Fibroblast of skin of back (primary cell): Measurements from ENCODE around the gene C2CD4C.
"Not testable (repeated sequence)": the region's sequence is repeated elsewhere in the genome, so short reads cannot be mapped to it uniquely, and the experiment has no call there.

ENCODE experiments used
- DNase-seq: peaks from one replicate; pipeline ENCODE4 v3.0.0-alpha.2; 2013

Gene C2CD4C

DNA sequence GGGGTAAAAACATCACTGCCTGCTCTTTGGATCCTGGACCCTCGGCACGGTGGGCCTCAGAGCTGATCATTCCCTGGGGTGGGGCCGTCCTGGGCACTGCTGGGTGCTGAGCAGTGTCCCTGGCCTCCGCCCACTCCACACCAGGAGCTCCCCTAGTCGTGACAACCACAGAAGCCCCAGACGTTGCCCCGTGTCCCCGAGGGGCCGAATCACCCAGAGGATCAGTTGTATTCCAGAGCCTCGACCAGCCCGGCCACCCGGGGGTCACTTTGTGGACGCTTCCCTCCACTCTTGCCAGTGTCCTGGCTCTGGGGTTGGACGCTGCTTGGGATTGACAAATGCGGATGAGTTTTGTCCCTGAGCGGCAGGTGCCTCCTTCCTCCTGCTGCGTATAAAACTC lies 10.2 kb downstream of the C2CD4C start:
- no peak for DNase-seq

DNA sequence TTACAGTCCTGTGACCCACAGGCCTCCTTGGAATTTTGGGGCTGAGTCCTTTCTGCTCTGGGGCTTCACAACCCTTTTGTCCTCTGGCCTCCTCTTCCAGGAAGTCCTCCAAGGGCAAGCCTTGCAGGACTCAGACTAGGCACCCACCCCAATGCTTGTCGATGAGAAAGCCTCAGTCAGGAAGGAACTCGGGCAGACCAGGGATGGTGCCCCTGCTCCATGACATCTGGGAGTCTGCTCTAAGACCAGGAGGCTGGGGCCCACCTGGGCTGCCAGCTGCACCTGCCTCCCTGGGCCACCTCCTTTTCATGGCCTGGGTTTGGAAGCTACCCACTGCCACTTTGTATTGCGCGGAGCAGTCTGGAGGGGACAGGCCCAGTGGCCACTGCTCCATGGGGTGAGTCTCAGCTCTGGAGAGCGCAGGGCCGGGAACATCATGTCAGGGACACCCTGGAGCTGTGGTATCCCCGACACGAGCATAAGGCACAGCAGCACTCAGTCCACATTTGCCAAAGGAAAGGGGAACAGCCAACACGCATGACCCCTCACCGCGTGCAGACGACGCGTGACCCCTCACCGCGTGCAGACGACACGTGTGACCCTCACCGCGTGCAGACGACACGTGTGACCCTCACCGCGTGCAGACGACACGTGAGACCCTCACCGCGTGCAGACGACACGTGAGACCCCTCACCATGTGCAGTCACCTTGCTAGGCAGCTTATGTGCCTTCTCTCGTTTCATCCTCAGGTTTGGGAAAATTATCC lies 10.8 kb downstream of the C2CD4C start:
- no peak for DNase-seq

DNA sequence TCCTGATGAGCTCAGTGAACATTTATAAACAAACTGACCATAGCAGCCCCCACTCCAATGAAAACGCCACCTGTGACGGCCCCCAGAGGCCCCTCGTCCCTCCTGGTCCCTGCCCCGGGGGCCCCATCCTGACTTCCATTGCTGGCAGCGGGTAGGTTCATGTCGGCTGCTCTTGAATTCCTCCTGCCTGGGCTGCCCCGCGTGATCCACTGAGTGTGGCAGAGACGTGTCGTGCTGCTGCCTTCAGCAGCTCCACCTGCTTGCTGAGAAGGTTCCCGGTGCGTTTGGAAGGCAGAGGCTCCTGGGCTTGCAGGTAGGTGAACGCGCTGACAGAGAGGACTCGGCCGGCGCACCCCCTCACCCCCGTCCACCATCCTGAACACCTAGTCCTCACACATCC lies 11.6 kb downstream of the C2CD4C start:
- DNase-seq, result no peak

DNA sequence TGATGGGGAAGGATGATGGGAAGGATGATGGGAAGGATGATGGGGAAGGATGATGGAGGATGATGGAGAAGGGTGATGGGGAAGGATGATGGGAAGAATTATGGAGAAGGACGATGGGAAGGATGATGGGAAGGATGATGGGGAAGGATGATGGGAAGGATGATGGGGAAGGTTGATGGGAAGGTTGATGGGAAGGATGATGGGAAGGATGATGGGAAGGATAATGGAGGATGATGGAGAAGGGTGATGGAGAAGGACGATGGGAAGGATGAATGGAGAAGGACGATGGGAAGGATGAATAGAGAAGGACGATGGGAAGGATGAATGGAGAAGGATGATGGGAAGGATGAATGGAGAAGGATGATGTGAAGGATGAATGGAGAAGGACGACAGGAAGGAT lies 13.5 kb downstream of the C2CD4C start:
- no peak for DNase-seq

DNA sequence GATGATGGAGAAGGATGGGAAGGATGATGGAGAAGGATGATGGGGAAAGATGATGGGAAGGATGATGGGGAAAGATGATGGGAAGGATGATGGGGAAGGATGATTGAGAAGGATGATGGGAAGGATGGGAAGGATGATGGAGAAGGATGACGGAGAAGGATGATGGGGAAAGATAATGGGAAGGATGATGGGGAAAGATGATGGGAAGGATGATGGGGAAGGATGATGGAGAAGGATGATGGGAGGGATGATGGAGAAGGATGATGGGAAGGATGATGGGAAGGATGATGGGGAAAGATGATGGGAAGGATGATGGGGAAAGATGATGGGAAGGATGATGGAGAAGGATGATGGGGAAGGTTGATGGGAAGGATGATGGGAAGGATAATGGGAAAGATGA lies 14.1 kb downstream of the C2CD4C start:
- not testable (repeated sequence) for DNase-seq

DNA sequence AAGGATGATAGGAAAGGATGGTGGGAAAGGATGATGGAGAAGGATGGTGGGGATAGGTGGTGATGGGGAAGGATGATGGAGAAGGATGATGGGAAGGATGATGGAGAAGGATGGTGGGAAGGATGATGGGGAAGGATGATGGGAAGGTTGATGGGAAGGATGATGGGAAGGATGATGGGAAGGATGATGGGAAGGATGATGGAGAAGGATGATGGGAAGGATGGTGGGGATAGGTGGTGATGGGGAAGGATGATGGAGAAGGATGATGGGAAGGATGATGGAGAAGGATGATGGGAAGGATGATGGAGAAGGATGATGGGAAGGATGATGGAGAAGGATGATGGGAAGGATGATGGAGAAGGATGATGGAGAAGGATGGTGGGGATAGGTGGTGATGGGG lies 15.4 kb downstream of the C2CD4C start:
- DNase-seq, result not testable (repeated sequence)

DNA sequence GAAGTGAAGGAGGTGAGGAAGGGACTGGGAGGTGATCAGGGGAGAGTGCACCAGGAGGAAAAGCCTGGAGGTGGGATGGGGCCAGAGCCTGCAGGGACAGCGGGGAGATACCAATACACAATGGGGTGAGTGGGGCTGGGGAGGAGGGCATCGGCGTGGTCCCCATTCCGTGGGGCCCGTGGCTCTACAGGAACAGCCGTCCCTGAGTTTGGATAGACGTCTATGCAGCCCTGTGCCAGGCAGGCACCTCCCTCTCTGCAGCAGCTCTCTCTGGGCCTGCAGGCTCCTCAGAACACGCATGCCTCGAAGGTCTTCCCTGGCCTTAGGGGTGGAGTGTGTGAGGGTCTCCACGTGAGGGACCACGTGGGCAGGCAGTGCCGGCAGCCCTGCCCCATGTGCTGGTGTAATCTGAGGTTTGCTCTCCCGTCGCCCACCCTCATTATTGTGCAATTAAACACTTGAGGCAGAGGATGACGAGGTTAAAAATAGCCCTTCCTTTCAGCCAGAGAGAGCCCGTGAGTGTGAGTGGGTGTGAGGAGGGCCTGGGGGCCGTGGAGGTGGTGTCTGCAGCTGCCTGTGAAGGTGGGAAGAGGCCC lies 16.5 kb downstream of the C2CD4C start:
- no peak for DNase-seq

DNA sequence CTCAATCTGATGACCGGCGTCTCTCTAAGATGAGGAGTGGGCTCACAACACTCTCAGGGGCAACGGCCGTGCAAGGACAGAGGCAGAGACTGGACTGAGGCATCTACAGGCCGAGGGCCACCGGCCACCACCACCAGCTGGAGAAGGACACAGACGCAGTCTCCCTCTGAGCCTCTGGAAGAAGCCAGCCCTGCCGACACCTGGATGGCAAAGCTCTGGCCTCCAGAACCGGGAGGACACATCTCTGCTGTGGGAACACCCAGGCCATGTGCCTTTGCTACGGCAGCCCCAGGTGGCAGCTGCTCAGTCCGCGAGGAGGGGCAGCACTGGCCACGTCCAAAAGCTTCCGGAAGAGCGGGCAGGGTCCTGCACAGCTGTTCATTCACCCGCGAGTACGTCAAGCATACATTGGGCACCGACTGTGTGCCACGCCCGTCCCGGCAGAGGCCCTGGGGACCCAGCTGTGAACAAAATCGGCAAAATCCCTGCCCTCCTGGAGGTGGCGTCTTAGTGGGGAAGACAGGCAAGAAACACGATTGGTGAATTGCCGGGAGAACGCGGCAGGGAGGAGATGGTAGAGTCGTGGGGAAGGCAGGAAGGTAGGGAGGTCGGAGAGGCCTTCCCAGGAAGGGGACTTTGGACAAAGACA lies 17.1 kb downstream of the C2CD4C start:
- DNase-seq, result no peak

DNA sequence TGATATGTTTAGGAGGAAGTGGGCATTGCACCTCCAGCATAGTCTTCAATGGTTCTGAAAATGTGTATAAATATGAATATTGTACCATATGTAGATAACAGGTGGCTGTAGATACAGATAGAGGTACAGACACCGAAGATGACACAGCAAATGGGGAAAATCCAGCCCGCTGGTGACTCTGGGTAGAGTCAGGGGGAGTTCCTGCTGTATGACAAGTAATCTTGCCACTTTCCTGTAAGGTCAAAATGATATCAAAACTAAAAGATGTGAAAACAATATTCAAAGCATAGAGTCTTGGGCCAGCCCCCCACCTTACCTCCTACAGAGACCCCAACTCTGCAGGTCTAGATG lies 17.8 kb downstream of the C2CD4C start:
- DNase-seq, result no peak

DNA sequence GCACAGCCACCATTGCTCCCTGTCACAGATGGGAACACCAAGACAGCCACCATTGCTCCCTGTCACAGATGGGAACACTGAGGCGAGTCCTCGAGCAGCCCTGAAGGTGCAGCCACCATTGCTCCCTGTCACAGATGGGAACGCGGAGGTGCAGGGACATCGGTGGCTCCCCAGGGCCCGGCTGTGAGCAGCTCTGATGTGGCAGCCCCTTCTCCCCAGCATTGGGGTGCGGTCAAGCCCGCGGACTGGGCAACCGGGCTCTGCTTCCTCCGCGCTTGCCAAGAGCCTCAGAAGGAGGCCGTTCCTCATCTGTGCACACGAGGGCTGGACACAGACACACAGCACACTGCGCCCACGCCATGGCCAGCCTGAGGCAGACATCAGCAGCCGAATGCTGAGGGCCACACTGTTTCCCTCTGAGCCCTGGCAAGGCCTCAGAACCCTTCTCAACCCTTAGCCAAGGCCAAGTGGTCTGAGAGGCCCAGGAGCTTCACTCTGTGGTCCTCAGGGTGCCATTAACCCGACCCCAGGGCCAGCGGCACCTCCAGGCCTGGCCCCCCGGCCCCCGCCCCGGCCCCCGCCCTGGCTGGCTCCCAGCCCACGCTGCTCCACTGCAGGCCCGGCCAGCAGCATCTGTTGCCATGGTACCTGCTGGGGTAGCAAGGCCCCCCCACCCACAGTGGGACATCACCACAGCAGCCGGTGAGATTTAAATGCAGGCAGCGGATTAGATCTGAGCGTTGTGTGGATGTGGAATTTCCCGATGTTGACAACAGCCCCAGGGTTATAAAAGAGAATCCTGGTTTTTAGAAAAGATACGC lies 18.4 kb downstream of the C2CD4C start:
- DNase-seq, result no peak

DNA sequence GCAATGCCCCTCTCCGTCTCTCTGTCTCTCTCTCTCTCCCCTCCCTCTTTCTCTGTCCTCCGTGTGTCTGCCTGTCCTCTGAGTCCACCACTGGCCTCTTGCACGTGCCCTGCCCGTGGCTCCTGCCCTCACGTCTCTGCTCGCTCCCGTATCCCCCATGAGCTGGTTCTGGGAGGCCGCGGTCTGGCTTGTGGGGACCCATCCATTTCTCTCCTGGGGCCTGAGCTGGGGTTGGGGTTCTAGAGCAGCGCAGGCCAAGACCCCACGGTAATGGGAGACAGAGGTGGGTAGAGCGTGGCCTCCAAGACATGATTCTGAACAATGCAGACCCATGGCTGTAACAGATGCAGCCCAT lies 19.0 kb downstream of the C2CD4C start:
- no peak for DNase-seq

DNA sequence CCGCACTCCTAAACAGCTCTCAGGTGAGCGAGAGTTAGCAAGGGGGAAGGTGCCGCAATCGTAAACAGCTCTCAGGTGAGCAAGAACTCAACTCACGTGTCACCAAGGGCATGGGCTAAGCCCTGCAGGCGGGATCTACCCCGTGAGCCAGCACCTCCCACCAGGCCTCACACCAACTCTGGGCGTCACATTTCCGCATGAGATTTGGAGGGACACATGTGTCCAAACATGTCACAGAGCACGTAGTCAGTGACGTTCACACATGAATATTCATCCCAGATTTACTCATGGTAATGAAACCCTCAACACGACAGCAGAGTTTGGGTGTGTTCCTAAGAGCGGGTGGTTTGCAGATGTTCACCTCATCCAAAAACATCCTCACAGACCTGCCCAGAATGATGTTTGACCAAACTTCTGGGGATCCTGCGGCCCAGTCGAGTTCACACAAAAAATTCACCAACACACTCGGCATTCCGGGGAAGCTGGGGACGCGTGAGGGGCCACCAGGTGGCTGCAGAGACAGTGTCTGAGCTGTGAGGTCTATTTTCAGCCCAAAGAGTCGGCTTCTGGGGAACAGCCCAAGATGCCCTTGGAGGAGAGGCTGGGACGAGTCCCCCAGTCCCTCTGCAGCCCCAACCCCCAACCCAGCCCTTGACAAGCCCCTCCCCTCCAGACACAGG lies 19.6 kb downstream of the C2CD4C start:
- DNase-seq, result no peak

DNA sequence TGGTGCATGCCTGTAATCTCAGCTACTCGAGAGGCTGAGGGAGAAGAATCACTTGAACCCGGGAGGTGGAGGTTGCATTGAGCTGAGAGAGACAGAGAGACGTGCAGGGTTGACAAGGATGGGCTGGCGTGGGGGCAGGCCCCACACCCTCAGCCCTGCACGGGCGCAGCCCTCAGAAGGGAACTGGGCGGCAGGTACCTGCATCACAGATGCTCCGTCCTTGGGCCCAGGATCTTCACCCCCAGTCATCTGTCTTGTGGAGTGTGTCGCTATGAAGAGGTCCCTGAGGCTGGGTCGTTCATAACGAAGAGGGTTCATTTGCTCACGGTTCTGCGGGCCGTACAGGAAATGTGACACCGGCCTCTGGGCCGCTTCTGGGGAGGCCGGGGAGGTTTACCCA lies 20.3 kb downstream of the C2CD4C start:
- DNase-seq, result no peak

DNA sequence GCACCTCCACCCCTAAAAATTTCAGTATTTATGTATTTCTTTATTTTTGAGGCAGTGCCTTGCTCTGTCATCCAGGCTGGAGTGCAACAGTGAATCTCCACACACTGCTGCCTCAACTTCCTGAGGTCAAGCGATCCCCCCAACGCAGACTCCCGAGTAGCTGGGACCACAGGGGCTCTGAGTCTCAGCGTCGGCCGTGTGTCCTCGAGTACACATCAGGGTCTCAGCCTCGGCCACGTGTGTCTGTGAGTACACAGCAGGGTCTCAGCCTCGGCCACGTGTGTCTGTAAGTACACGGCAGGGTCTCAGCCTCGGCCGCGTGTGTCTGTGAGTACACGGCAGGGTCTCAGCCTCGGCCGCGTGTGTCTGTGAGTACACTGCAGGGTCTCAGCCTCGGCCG lies 21.2 kb downstream of the C2CD4C start:
- no peak for DNase-seq

DNA sequence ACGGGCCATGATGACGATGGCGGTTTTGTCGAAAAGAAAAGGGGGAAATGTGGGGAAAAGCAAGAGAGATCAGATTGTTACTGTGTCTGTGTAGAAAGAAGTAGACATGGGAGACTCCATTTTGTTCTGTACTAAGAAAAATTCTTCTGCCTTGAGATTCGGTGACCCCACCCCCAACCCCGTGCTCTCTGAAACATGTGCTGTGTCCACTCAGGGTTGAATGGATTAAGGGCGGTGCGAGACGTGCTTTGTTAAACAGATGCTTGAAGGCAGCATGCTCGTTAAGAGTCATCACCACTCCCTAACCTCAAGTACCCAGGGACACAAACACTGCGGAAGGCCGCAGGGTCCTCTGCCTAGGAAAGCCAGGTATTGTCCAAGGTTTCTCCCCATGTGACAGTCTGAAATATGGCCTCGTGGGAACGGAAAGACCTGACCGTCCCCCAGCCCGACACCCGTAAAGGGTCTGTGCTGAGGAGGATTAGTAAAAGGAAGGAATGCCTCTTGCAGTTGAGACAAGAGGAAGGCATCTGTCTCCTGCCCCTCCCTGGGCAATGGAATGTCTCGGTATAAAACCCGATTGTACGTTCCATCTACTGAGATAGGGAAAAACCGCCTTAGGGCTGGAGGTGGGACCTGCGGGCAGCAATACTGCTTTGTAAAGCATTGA lies 22.2 kb downstream of the C2CD4C start:
- not testable (repeated sequence) for DNase-seq

DNA sequence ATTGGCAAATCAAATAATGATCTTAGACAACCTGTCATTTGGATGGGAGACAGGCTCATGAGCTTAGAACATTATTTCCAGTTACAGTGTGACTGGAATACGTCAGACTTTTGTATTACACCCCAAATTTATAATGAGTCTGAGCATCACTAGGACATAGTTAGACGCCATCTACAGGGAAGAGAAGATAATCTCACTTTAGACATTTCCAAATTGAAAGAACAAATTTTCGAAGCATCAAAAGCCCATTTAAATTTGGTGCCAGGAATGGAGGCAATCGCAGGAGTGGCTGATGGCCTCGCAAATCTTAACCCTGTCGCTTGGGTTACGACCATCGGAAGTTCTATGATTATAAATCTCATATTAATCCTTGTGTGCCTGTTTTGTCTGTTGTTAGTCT lies 22.8 kb downstream of the C2CD4C start:
- DNase-seq, result not testable (repeated sequence)

DNA sequence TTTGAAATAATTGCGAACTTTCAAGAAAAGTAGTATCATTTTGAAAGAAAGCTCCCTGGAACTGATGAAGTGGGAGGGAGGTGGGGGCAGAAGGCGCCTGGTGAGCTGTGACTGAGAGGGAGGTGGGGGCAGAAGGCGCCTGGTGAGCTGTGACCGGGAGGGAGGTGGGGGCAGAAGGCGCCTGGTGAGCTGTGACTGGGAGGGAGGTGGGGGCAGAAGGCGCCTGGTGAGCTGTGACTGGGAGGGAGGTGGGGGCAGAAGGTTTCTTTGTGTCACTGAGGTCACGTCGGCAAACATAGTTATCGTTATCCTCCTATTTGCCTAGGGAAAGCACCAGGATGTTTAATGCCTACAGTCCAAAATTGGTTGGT lies 24.2 kb downstream of the C2CD4C start:
- DNase-seq, result no peak

DNA sequence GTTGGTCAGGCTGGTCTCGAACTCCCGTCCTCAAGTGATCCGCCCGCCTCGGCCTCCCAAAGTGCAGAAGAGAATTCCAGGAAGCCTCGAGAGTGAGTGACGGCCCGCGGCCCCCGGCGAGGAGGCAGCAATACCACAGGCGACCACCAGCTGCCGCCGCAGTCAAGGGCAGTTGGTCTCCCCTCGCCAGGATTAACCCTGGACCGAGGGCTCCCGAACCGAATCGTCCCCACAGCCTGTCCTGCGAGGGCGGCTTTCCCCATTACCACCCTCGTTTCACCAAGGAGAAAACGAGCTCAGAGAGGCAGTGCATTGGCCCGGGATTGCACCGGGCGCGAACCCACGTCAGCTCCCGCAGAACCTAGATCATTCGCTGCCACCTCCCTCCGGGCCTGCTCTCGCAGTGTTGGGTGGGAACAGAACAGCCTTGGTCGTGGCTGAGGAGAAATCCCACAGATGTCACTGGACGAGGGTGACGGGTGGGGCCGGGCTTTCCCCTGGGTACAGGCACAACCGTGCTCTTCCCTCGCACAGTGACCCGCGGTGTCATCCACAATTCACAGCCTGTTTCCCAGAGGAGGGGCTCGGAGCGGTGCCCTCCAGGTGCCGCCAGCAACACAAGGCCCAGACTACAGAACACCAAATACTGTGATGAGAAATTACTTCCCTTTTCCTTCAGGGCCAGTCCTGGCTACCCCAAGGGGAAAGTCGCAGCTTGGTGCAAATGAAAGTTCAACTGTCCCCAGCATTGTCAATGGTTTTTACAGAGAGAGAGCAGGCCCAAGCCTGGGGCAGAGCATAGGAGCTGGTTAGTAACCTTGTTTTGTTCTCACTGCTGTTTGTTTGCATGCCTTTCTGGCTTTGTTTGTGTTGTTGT lies 24.8 kb downstream of the C2CD4C start:
- no peak for DNase-seq

DNA sequence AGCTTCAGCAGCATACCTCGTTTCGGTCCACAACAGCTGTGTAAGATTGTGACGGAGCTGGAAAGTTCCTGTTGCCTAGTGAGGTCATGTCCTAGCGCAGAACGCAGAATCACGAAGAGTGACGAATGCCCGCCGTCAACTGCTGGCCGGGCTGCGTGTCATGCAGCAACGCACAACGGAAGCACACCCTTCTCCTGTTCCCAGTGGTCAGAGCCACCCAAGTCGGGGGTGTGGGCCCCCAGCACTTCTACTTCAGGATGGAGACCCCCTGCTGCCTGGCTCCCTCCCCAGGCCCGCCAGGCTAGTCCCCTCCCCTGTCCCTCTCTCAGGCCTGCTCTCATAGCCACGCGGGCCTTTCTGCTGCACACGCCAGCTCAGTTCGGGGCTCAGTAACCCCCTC lies 25.9 kb downstream of the C2CD4C start:
- DNase-seq, result no peak

DNA sequence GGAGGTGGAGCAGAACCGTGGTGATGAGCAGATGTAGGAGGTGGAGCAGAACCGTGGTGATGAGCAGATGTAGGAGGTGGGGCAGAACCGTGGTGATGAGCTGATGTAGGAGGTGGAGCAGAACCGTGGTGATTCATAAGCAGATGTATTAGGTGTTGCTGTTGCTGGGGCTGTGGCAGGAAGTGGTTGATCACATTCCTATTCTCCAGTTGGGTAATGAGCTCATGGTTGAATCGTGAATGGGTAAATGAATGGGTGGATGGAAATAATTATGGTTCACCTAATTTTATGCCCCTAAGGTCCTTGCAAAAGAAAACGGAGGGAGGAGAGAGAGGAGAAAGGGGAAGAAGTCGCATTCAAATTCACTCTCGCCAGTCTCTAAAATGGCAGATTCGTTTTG lies 26.4 kb downstream of the C2CD4C start:
- peak; percentile 42 for DNase-seq

DNA sequence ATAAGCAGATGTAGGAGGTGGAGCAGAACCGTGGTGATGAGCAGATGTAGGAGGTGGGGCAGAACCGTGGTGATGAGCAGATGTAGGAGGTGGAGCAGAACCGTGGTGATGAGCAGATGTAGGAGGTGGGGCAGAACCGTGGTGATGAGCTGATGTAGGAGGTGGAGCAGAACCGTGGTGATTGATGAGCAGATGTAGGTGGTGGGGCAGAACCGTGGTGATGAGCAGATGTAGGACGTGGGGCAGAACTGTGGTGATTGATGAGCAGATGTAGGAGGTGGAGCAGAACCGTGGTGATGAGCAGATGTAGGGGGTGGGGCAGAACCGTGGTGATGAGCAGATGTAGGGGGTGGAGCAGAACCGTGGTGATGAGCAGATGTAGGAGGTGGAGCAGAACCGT lies 27.0 kb downstream of the C2CD4C start:
- not testable (repeated sequence) for DNase-seq
